HepG2 (cell line): Measurements from ENCODE around the gene KAT14. TPM values are rescaled to one million over a fixed set of nuclear protein-coding genes. Genes with fewer than 3 reads are reported as not detected.

Experiments
- BRCA1 ChIP-seq: sonication (generic); formaldehyde crosslinking; IDR thresholded peaks from 2 replicates; pipeline ENCODE4 v1.4.0; 2020; ENCODE audit warnings: missing genetic modification reagents
- CCDC6 ChIP-seq: sonication (generic); formaldehyde crosslinking; IDR thresholded peaks from 2 replicates; pipeline ENCODE4 v1.8.1; 2022; ENCODE audit warnings: mild to moderate bottlenecking, missing genetic modification reagents, moderate library complexity
- GLI4 ChIP-seq: sonication (generic); formaldehyde crosslinking; IDR thresholded peaks from 2 replicates; pipeline ENCODE4 v1.5.1; 2020; ENCODE audit warnings: missing genetic modification reagents, mild to moderate bottlenecking, moderate library complexity, borderline replicate concordance
- MED8 ChIP-seq: sonication (generic); formaldehyde crosslinking; IDR thresholded peaks from 2 replicates; pipeline ENCODE4 v1.8.1; 2023; ENCODE audit warnings: mild to moderate bottlenecking, missing genetic modification reagents; ENCODE audit not compliant: insufficient replicate concordance
- NKX3-1 ChIP-seq: sonication (generic); formaldehyde crosslinking; IDR thresholded peaks from 2 replicates; pipeline ENCODE4 v1.5.0; 2020; ENCODE audit warnings: missing genetic modification reagents
- NR3C1 ChIP-seq: sonication (generic); formaldehyde crosslinking; IDR thresholded peaks from 2 replicates; pipeline ENCODE4 v1.4.0; 2020; ENCODE audit warnings: missing genetic modification reagents
- PHF8 ChIP-seq: sonication (generic); formaldehyde crosslinking; IDR thresholded peaks from 2 replicates; pipeline ENCODE4 v1.5.0; 2020; ENCODE audit warnings: missing genetic modification reagents
- RBAK ChIP-seq: sonication (generic); formaldehyde crosslinking; IDR thresholded peaks from 2 replicates; pipeline ENCODE4 v1.5.1; 2020; ENCODE audit warnings: mild to moderate bottlenecking, missing genetic modification reagents
- RBFOX2 ChIP-seq: fragments of 200-400 bp; formaldehyde crosslinking; IDR thresholded peaks from 2 replicates; pipeline ENCODE4 v1.6.1; 2017; ENCODE audit warnings: low read depth, mild to moderate bottlenecking, low read length
- SRF ChIP-seq: IDR thresholded peaks from 2 replicates; pipeline ENCODE4 v1.6.1; 2011; ENCODE audit warnings: mild to moderate bottlenecking, low read depth, low read length, moderate library complexity
- SRSF4 ChIP-seq: fragments of 200-400 bp; formaldehyde crosslinking; IDR thresholded peaks from one replicate; pipeline ENCODE4 v1.6.1; 2018; ENCODE audit warnings: mild to moderate bottlenecking, low read depth, low read length, moderate library complexity; ENCODE audit not compliant: poor library complexity, severe bottlenecking
- STAT6 ChIP-seq: sonication (generic); formaldehyde crosslinking; IDR thresholded peaks from 2 replicates; pipeline ENCODE4 v1.4.0; 2020; ENCODE audit warnings: missing genetic modification reagents, mild to moderate bottlenecking, borderline replicate concordance
- TAF1 ChIP-seq: sonication (generic); formaldehyde crosslinking; IDR thresholded peaks from 2 replicates; pipeline ENCODE4 v1.4.0; 2020; ENCODE audit warnings: missing genetic modification reagents
- TEAD3 ChIP-seq: optimal IDR thresholded peaks from 2 replicates; pipeline ENCODE3; 2016; ENCODE audit warnings: borderline replicate concordance
- ZNF296 ChIP-seq: sonication (generic); formaldehyde crosslinking; conservative IDR thresholded peaks from 2 replicates; pipeline ENCODE4 v1.5.0; 2020; ENCODE audit warnings: mild to moderate bottlenecking, missing genetic modification reagents
- ZNF558 ChIP-seq: sonication (generic); formaldehyde crosslinking; IDR thresholded peaks from 2 replicates; pipeline ENCODE4 v1.9.0; 2022; ENCODE audit warnings: mild to moderate bottlenecking, missing genetic modification reagents, borderline replicate concordance
- ZNF569 ChIP-seq: sonication (generic); formaldehyde crosslinking; IDR thresholded peaks from 2 replicates; pipeline ENCODE4 v1.5.0; 2020; ENCODE audit warnings: mild to moderate bottlenecking, missing genetic modification reagents, moderate library complexity, borderline replicate concordance
- ZNF619 ChIP-seq: sonication (generic); formaldehyde crosslinking; IDR thresholded peaks from 2 replicates; pipeline ENCODE4 v1.4.0; 2020; ENCODE audit warnings: mild to moderate bottlenecking, missing genetic modification reagents
- ZNF674 ChIP-seq: sonication (generic); formaldehyde crosslinking; IDR thresholded peaks from 2 replicates; pipeline ENCODE4 v1.5.0; 2020; ENCODE audit warnings: low read depth, mild to moderate bottlenecking, missing genetic modification reagents
- ZNF740 ChIP-seq: sonication (generic); formaldehyde crosslinking; IDR thresholded peaks from 2 replicates; pipeline ENCODE4 v1.4.0; 2020; ENCODE audit warnings: missing genetic modification reagents
- polyA plus RNA-seq, 8 experiments: library from polyadenylated mRNA; depleted of rRNA in 3 of 8; stranded (reverse) in 7 of 8; unstranded in 1 of 8; fragments of >200 nt; fragmentation: Illumina TruSeq in 4 of 8; extraction: Trizol in 4 of 8; gene quantifications; 2 replicates each; pipeline versions ENCODE4 v1.2.1 to v1.2.3, GENCODE V29; 2011 to 2016; ENCODE audit warnings: low read depth in 4 of 8, missing spikeins in 1 of 8, mixed read lengths in 1 of 8; ENCODE audit not compliant: insufficient read depth in 1 of 8
- total RNA-seq, 5 experiments: library from RNA; depleted of rRNA; stranded (reverse); fragments of >200 nt; fragmentation: Illumina TruSeq; extraction: Trizol; gene quantifications; 2 replicates each; pipeline ENCODE4 v1.2.3, GENCODE V29; 2016; ENCODE audit warnings: low read depth in 1 of 5
- TF ChIP-seq, protein P1 (sequence below): sonication (generic); formaldehyde crosslinking; IDR thresholded peaks from 2 replicates; pipeline ENCODE4 v1.8.1; 2022; ENCODE audit warnings: mild to moderate bottlenecking, missing genetic modification reagents
- TF ChIP-seq, protein P2 (sequence below): IDR thresholded peaks from 2 replicates; pipeline ENCODE4 v1.4.0; 2020; ENCODE audit warnings: mild to moderate bottlenecking, missing genetic modification reagents

The KAT14 gene
- total and polyA plus RNA-seq, 2 of the 13 experiments (the other 11 are each of a cell fraction or from before 2014, with no cell fraction given): 5.1 to 15.1 TPM

GRCh38 chr20:18137412-18138265 lies at the start of gene KAT14, which contains the start of gene PET117 (continued):
- TF ChIP-seq ZNF569 (0 out of 2 replicates have a peak, but pooled peaks have one; percentile 52), NR3C1 (CRISPR knock-in tag) (no peak), RBAK (CRISPR knock-in tag) (peak; percentile 48; the same call in 1 of the 2 replicates), BRCA1 (CRISPR knock-in tag) (peak; percentile 99), TEAD3 (peak; percentile 70), TAF1 (CRISPR knock-in tag) (peak; percentile 98), PHF8 (peak; percentile 97), ZNF619 (CRISPR knock-in tag) (peak; percentile 98), SRF (peak; percentile 98), GLI4 (CRISPR knock-in tag) (peak; percentile 99), STAT6 (CRISPR knock-in tag) (peak; percentile 61; the same call in 1 of the 2 replicates), ZNF740 (peak; percentile 88), SRSF4 (no peak), NKX3-1 (peak; percentile 100), RBFOX2 (peak; percentile 100), ZNF558 (CRISPR knock-in tag) (peak; percentile 98; the same call in 1 of the 2 replicates), MED8 (CRISPR knock-in tag) (peak; percentile 97), ZNF674 (CRISPR knock-in tag) (no peak), ZNF296 (CRISPR knock-in tag) (peak; percentile 25; the same call in 1 of the 2 replicates), CCDC6 (CRISPR knock-in tag) (peak; percentile 98)
- TF ChIP-seq, protein P1, sequence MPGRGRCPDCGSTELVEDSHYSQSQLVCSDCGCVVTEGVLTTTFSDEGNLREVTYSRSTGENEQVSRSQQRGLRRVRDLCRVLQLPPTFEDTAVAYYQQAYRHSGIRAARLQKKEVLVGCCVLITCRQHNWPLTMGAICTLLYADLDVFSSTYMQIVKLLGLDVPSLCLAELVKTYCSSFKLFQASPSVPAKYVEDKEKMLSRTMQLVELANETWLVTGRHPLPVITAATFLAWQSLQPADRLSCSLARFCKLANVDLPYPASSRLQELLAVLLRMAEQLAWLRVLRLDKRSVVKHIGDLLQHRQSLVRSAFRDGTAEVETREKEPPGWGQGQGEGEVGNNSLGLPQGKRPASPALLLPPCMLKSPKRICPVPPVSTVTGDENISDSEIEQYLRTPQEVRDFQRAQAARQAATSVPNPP (CRISPR knock-in tag): peak; percentile 91
- TF ChIP-seq, protein P2, sequence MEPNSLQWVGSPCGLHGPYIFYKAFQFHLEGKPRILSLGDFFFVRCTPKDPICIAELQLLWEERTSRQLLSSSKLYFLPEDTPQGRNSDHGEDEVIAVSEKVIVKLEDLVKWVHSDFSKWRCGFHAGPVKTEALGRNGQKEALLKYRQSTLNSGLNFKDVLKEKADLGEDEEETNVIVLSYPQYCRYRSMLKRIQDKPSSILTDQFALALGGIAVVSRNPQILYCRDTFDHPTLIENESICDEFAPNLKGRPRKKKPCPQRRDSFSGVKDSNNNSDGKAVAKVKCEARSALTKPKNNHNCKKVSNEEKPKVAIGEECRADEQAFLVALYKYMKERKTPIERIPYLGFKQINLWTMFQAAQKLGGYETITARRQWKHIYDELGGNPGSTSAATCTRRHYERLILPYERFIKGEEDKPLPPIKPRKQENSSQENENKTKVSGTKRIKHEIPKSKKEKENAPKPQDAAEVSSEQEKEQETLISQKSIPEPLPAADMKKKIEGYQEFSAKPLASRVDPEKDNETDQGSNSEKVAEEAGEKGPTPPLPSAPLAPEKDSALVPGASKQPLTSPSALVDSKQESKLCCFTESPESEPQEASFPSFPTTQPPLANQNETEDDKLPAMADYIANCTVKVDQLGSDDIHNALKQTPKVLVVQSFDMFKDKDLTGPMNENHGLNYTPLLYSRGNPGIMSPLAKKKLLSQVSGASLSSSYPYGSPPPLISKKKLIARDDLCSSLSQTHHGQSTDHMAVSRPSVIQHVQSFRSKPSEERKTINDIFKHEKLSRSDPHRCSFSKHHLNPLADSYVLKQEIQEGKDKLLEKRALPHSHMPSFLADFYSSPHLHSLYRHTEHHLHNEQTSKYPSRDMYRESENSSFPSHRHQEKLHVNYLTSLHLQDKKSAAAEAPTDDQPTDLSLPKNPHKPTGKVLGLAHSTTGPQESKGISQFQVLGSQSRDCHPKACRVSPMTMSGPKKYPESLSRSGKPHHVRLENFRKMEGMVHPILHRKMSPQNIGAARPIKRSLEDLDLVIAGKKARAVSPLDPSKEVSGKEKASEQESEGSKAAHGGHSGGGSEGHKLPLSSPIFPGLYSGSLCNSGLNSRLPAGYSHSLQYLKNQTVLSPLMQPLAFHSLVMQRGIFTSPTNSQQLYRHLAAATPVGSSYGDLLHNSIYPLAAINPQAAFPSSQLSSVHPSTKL (CRISPR knock-in tag): peak; percentile 90
